Psoas muscle (tissue), 8 donors: ENCODE results near the gene ATP8A1. TPM values are rescaled to one million over a fixed set of nuclear protein-coding genes. Genes with fewer than 3 reads are reported as not detected.

ENCODE experiments used
- ATAC-seq, 4 donors: fragments of 200-7000 bp; cut with Tn5 transposase; one replicate each; pipeline ENCODE4 v1.9.1; 2020; ENCODE audit warnings: moderate library complexity in 3 of 4, mild to moderate bottlenecking in 2 of 4
- DNase-seq, 2 donors: peaks; one replicate each; pipeline ENCODE4 v3.0.0-alpha.2; 2020
- H3K27ac ChIP-seq: fragments of 200-600 bp; one replicate; pipeline ENCODE4 v1.8.0; 2022
- H3K27me3 ChIP-seq, 3 donors: fragments of 200-600 bp in 1 of 3; one replicate each; pipeline versions ENCODE4 v1.6.1 to v1.8.0; 2013 to 2022; ENCODE audit warnings: low read length in 2 of 3, mild to moderate bottlenecking in 2 of 3, moderate library complexity in 1 of 3; ENCODE audit not compliant: insufficient read depth in 3 of 3
- H3K36me3 ChIP-seq, 2 donors: fragments of 200-600 bp in 1 of 2; one replicate each; pipeline versions ENCODE4 v1.6.1 to v1.8.0; 2013 to 2022; ENCODE audit warnings: low read depth in 1 of 2, mild to moderate bottlenecking in 1 of 2, moderate library complexity in 1 of 2; ENCODE audit not compliant: insufficient read depth in 1 of 2
- H3K4me1 ChIP-seq: fragments of 200-600 bp; one replicate; pipeline ENCODE4 v1.8.0; 2022
- H3K4me3 ChIP-seq: fragments of 200-600 bp; one replicate; pipeline ENCODE4 v1.8.0; 2022; ENCODE audit warnings: mild to moderate bottlenecking
- H3K9me3 ChIP-seq: fragments of 200-600 bp; one replicate; pipeline ENCODE4 v1.8.0; 2022
- CTCF ChIP-seq: fragments of 200-600 bp; IDR thresholded peaks from one replicate; pipeline ENCODE4 v1.8.0; 2022; ENCODE audit warnings: antibody characterized with exemption
- WGBS, 3 donors: extraction: QIAGEN DNeasy Blood & Tissue Kit; methylation state at CpG; one replicate each; pipeline versions ENCODE4 v1.1.6 to v1.1.7; 2013; 5-methylcytosine and 5-hydroxymethylcytosine counted together
- intact Hi-C, 2 donors: fragments of 100-400 bp; cut with DNase I; formaldehyde crosslinking; loops; one replicate each; pipeline versions ENCODE4 v1.11.0 to v1.14.2; 2022
- polyA plus RNA-seq, 3 donors: library from polyadenylated mRNA; stranded (reverse); fragments of 200-250 nt; gene quantifications; one replicate each; pipeline ENCODE4 v1.2.3, GENCODE V29; 2013
- total RNA-seq, 4 donors: library from RNA; stranded (reverse); fragmentation: NEBNext Ultra II Directional in 2 of 4; extraction: Animal tissue kit (Norgen Biotek cat#: 25700) in 2 of 4; gene quantifications; one replicate each; pipeline versions ENCODE4 v1.2.1 to v1.2.4, GENCODE V29; 2021 to 2023
- donor health status: healthy with polysubstance abuse.
- donor health status: DM: no; HTN: no; CAD: no; lungs with moderate emphysema.
- donor health status: Bipolar disorder and iron deficiency.
- donor health status: healthy.
- donor health status: DM: yes; HTN: yes; CAD: no.
- donor health status: DM: no; HTN: no; CAD: no.
- donor health status: DM: no; HTN: no; CAD: no.
- donor health status: DM: yes; HTN: yes; CAD: no.

The ATP8A1 gene
- total and polyA plus RNA-seq, 7 donors: 2.2 to 26.5 (median 14.7) TPM

- H3K4me1 ChIP-seq: no peaks in the 10 kb centered on the region
- no peak overlapping the region for H3K4me3 ChIP-seq
- no peak overlapping the region for H3K27ac ChIP-seq
- no peak for TF ChIP-seq CTCF
- ATAC-seq: no peak
- no peaks in the 10 kb centered on the region for H3K27me3 ChIP-seq
- DNase-seq: no peak
- no peaks in the 10 kb centered on the region for H3K9me3 ChIP-seq
- no peaks in the 10 kb centered on the region for H3K36me3 ChIP-seq
- intact Hi-C loops: no loop called here
- 80 to 83% (median 82%) methylated on average over 3 of the region's 3 CpGs for WGBS, 3 donors
Observed at GRCh38 chr4:42363614-42364013, 293.3 kb downstream of the ATP8A1 start.

GRCh38 chr4:42362591-42362990 lies 294.3 kb downstream of the ATP8A1 start:
- Histone ChIP-seq H3K27ac (no peak overlapping the region), H3K4me1 (no peaks in the 10 kb centered on the region), H3K4me3 (no peak overlapping the region), H3K27me3 (no peaks in the 10 kb centered on the region), H3K36me3 (no peaks in the 10 kb centered on the region), H3K9me3 (no peaks in the 10 kb centered on the region)
- DNase-seq (no peak), ATAC-seq (no peak)
- TF ChIP-seq CTCF: no peak
- intact Hi-C loops: no loop called here
- WGBS, 3 donors: 76 to 79% (median 78%) methylated on average over 3 of the region's 3 CpGs

- Histone ChIP-seq H3K4me1 (no peaks in the 10 kb centered on the region), H3K36me3 (no peaks in the 10 kb centered on the region), H3K27ac (no peak overlapping the region), H3K27me3 (peaks cover 0 to 6% (median 0%) of the 10 kb centered on the region in 3 donors), H3K4me3 (no peak overlapping the region), H3K9me3 (no peaks in the 10 kb centered on the region)
- intact Hi-C loops: no loop called here
- whole genome bisulfite sequencing, 3 donors: 49 to 58% (median 51%) methylated on average over 8 of the region's 8 CpGs
- no peak for ATAC-seq
- no peak for TF ChIP-seq CTCF
- no peak for DNase-seq
Observed at GRCh38 chr4:42361456-42361855, 295.4 kb downstream of the ATP8A1 start.

GRCh38 chr4:42360256-42360669 lies 296.6 kb downstream of the ATP8A1 start:
- ATAC-seq: no peak
- intact Hi-C loops: no loop called here
- no peaks in the 10 kb centered on the region for H3K4me1 ChIP-seq

More at GRCh38 chr4:42360256-42360669, 296.6 kb downstream of the ATP8A1 start:
- Histone ChIP-seq H3K27ac (no peak overlapping the region), H3K4me3 (no peak overlapping the region), H3K27me3 (peaks cover 0 to 15% (median 6%) of the 10 kb centered on the region in 3 donors), H3K9me3 (no peaks in the 10 kb centered on the region), H3K36me3 (no peaks in the 10 kb centered on the region)
- TF ChIP-seq CTCF: no peak
- 44 to 66% (median 53%) methylated on average over 2 of the region's 2 CpGs for WGBS, 3 donors
- no peak for DNase-seq
